Measurements from ENCODE around the gene KIF4A. TPM values are rescaled to one million over a fixed set of nuclear protein-coding genes. Genes with fewer than 3 reads are reported as not detected.
"Not testable (repeated sequence)": the region's sequence is repeated elsewhere in the genome, so short reads cannot be mapped to it uniquely, and the experiment has no call there.

The KIF4A gene
- total RNA-seq, 2 donors from 2014 or later = 25.4 to 30.3 TPM

DNA sequence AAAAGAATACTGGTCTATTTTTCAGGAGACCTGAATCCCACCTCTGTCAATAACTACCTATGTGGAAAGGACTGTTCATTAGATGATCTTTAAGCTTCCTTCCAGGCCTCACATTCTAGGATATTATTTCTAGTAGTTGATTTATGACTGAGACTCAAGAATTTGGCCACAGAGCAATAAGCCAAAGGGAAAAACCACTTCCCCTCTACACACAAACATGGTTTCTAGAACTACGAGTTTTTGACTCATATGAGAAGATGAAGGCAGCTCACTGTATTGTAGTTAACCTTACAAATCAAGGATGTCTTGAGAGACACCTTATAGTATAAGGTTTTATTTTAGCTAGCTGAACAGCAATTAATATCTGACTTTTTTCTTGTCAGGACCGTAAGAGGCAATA, 96.3 kb downstream of the KIF4A start:
- Mint-ChIP-seq H3K9me3 (no peaks in the 10 kb centered on the region), H3K27me3 (no peaks in the 10 kb centered on the region), H3K4me1 (no peaks in the 10 kb centered on the region), H3K27ac (no peak overlapping the region), H3K4me3 (no peak overlapping the region), H3K36me3 (ENCODE audit: low read depth) (no peaks in the 10 kb centered on the region)
- ATAC-seq (replicated peaks) = no peak

DNA sequence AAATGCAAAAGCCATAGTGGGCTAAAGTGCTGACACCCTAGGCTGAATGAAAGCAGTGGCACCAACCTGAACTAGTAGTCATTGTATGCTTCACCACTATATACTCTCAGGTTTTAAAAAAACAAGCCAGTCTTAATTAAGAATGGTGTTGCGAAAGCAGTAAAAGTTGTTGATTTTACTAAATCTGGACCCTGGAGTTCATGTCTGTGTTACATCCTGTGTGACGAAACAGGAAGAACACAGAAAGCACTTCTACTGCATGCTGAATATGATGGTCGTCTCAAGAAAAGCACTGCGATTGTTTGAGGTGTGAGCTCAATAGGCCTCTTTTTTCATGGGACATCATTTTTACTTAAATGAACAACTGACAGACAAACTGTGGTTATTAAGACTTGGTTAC, 109.0 kb downstream of the KIF4A start:
- Mint-ChIP-seq H3K27me3 (no peaks in the 10 kb centered on the region), H3K36me3 (ENCODE audit: low read depth) (no peaks in the 10 kb centered on the region), H3K4me1 (no peaks in the 10 kb centered on the region), H3K27ac (no peak overlapping the region), H3K9me3 (no peaks in the 10 kb centered on the region), H3K4me3 (peak overlapping the region; percentile 23)
- peak; percentile 42 for ATAC-seq (replicated peaks)

GRCh38 chrX:70400181-70400580, 110.3 kb downstream of the KIF4A start:
- not testable (repeated sequence) for H3K27me3 Mint-ChIP-seq; ATAC-seq (replicated peaks); H3K36me3 Mint-ChIP-seq (ENCODE audit: low read depth); H3K4me1 Mint-ChIP-seq; H3K4me3 Mint-ChIP-seq; H3K9me3 Mint-ChIP-seq; H3K27ac Mint-ChIP-seq

DNA sequence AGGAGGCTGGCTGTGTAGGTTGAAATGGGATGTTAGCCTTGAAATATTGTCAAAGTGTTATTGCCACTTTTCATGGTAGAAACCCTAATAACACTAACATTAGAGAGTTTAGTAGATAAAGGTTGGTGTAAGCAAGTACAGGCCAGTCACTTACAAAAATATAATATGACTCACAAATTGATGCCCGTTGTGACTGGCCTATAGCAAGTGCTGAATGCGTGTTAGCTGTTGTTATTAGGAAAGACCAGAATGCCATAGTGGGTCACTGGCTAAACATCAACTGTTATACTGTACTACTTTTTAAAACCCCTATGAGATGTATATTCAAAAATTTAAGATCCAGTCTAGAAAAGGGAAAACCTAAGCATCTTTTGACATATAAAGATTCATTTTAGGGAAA, 112.8 kb downstream of the KIF4A start:
- Mint-ChIP-seq H3K9me3 (no peaks in the 10 kb centered on the region), H3K36me3 (ENCODE audit: low read depth) (no peaks in the 10 kb centered on the region), H3K4me1 (no peaks in the 10 kb centered on the region), H3K4me3 (no peak overlapping the region), H3K27me3 (no peaks in the 10 kb centered on the region), H3K27ac (no peak overlapping the region)
- ATAC-seq (replicated peaks) = no peak

DNA sequence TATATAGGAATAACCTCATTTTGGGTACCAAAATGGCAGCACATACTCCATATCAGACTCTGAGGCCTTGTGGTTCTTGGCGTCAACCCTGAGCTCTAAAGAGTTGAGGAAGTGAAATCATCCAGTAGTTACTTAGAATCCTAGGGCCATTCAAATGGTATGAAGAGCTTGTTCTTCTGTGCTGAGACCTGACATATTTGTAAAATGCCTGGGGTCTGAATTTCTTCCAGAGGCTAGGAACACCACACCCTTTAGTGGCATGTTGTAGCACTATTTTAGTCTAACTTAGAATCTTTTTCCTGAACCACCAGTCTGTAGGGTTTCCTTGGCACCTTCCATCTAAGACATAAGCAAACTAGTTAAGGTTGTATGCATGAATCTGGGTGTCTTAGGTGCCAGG, 115.1 kb downstream of the KIF4A start:
- Mint-ChIP-seq H3K9me3 (no peaks in the 10 kb centered on the region), H3K36me3 (ENCODE audit: low read depth) (no peaks in the 10 kb centered on the region), H3K4me3 (no peak overlapping the region), H3K4me1 (no peaks in the 10 kb centered on the region), H3K27me3 (no peaks in the 10 kb centered on the region), H3K27ac (no peak overlapping the region)
- no peak for ATAC-seq (replicated peaks)

- Mint-ChIP-seq H3K27me3 (no peaks in the 10 kb centered on the region), H3K4me1 (no peaks in the 10 kb centered on the region), H3K4me3 (no peak overlapping the region), H3K36me3 (ENCODE audit: low read depth) (no peaks in the 10 kb centered on the region), H3K27ac (no peak overlapping the region), H3K9me3 (no peaks in the 10 kb centered on the region)
- no peak for ATAC-seq (replicated peaks)
These were observed 121.0 kb downstream of the KIF4A start for GRCh38 chrX:70410921-70411320.

DNA sequence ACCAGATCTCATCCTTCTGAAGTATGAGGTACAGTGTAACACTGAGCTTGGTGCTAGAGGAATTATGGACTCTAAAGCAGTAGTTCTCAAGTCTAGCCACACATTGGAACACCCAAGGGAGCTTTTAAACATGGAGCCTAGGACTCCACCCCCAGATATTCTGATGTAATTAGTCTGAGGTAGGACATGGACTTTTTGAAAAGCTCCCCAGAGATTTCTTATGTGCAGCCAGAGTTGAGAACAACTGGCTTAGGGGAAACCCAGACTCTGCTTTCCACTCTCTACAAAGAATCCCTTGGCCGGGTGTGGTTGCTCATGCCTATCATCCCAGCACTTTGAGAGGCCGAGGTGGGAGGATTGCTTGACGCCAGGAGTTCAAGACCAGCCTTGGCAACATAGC, 121.6 kb downstream of the KIF4A start:
- no peak for ATAC-seq (replicated peaks)
- no peaks in the 10 kb centered on the region for H3K4me1 Mint-ChIP-seq
- H3K27me3 Mint-ChIP-seq = no peaks in the 10 kb centered on the region
- H3K9me3 Mint-ChIP-seq = no peaks in the 10 kb centered on the region
- H3K36me3 Mint-ChIP-seq (ENCODE audit: low read depth) = no peaks in the 10 kb centered on the region
- H3K27ac Mint-ChIP-seq = no peak overlapping the region
- no peak overlapping the region for H3K4me3 Mint-ChIP-seq

DNA sequence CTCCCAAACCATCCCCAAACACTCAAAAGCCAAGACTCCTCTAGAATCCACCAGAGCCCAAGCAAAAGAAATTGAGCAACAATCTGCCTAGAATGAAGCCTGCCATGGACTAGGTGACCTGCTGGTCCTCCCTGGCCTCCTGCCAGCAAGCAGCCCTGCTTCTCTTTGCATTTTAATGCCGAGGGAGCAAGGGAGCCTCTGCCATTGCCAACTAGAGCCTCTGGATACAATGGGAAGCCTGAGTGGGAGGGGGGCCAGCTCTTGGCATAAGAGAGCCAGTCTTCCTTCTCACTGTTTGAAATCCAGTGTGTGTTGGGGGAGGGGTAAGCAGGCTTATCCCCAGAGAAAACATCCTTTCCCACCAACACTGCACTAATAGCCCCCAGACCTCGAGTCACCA, 131.7 kb downstream of the KIF4A start:
- Mint-ChIP-seq H3K4me1 (no peaks in the 10 kb centered on the region), H3K4me3 (no peak overlapping the region), H3K27me3 (no peaks in the 10 kb centered on the region), H3K27ac (no peak overlapping the region), H3K36me3 (ENCODE audit: low read depth) (no peaks in the 10 kb centered on the region), H3K9me3 (no peaks in the 10 kb centered on the region)
- no peak for ATAC-seq (replicated peaks)

GRCh38 chrX:70422851-70423341, 133.0 kb downstream of the KIF4A start, which contains the start of gene GDPD2:
TSS of gene GDPD2 (plus strand) at chrX:70423314. CDS start at chrX:70424985, 1,671 bp downstream.
- H3K4me1 Mint-ChIP-seq = no peaks in the 10 kb centered on the region
- no peaks in the 10 kb centered on the region for H3K9me3 Mint-ChIP-seq
- no peak within 1 kb of the TSS for H3K4me3 Mint-ChIP-seq
- H3K27me3 Mint-ChIP-seq = no peaks in the 10 kb centered on the region
- no peaks in the 10 kb centered on the region for H3K36me3 Mint-ChIP-seq (ENCODE audit: low read depth)
- H3K27ac Mint-ChIP-seq = no peak within 1 kb of the TSS
- ATAC-seq (replicated peaks) = no peak

GRCh38 chrX:70423936-70424675, 134.2 kb downstream of the KIF4A start:
- ATAC-seq (replicated peaks) = no peak
- no peaks in the 10 kb centered on the region for H3K27me3 Mint-ChIP-seq
- no peak overlapping the region for H3K27ac Mint-ChIP-seq
- no peak overlapping the region for H3K4me3 Mint-ChIP-seq
- H3K36me3 Mint-ChIP-seq (ENCODE audit: low read depth) = no peaks in the 10 kb centered on the region
- H3K4me1 Mint-ChIP-seq = no peaks in the 10 kb centered on the region
- no peaks in the 10 kb centered on the region for H3K9me3 Mint-ChIP-seq

- no peaks in the 10 kb centered on the region for H3K27me3 Mint-ChIP-seq
- no peak overlapping the region for H3K4me3 Mint-ChIP-seq
- no peak overlapping the region for H3K27ac Mint-ChIP-seq
- no peaks in the 10 kb centered on the region for H3K36me3 Mint-ChIP-seq (ENCODE audit: low read depth)
- no peaks in the 10 kb centered on the region for H3K9me3 Mint-ChIP-seq
- H3K4me1 Mint-ChIP-seq = no peaks in the 10 kb centered on the region
- ATAC-seq (replicated peaks) = no peak
These were observed 134.9 kb downstream of the KIF4A start for GRCh38 chrX:70424801-70425200.

DNA sequence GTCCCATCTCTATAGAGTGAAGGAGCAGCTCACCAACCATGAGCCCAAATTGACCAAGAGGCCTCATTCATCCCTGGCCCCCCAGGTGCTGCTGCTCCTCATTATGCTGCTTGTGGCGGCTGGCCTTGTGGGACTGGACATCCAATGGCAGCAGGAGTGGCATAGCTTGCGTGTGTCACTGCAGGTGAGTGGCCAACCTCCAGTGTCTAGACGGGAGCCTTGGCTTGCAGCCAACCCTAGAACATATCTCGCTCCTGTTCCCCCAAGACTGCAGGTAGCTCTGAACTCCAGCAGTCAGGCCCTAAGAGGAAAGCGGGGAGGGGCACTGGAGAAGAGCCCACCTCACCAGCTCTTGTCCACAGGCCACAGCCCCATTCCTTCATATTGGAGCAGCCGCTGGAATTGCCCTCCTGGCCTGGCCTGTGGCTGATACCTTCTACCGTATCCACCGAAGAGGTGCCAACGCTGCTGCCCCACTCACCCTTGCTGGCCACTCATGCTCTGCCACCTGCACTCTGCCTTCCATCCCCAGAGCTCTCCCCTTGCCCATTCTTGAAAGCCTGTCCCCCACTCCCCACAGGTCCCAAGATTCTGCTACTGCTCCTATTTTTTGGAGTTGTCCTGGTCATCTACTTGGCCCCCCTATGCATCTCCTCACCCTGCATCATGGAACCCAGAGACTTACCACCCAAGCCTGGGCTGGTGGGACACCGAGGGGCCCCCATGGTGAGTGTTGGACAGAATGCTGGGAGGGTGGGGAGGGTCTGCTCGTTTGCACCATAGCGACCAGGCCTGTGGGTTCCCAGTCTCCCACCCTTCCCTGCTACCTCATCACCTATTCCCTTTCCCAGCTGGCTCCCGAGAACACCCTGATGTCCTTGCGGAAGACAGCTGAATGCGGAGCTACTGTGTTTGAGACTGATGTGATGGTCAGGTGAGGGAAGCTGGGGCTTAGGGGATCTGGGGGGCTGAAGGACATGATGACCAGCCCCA, 136.7 kb downstream of the KIF4A start:
- H3K36me3 Mint-ChIP-seq (ENCODE audit: low read depth) = no peaks in the 10 kb centered on the region
- no peak for ATAC-seq (replicated peaks)

GRCh38 chrX:70427365-70427764, 137.5 kb downstream of the KIF4A start:
- Mint-ChIP-seq H3K4me1 (no peaks in the 10 kb centered on the region), H3K9me3 (no peaks in the 10 kb centered on the region), H3K36me3 (ENCODE audit: low read depth) (no peaks in the 10 kb centered on the region), H3K27me3 (no peaks in the 10 kb centered on the region), H3K27ac (no peak overlapping the region), H3K4me3 (no peak overlapping the region)
- no peak for ATAC-seq (replicated peaks)

More for the DNA sequence above, 136.7 kb downstream of the KIF4A start:
- Mint-ChIP-seq H3K4me1 (no peaks in the 10 kb centered on the region), H3K9me3 (no peaks in the 10 kb centered on the region), H3K27ac (no peak overlapping the region), H3K27me3 (no peaks in the 10 kb centered on the region), H3K4me3 (no peak overlapping the region)

GRCh38 chrX:70429759-70430158, 139.9 kb downstream of the KIF4A start:
- Mint-ChIP-seq H3K9me3 (no peaks in the 10 kb centered on the region), H3K27me3 (no peaks in the 10 kb centered on the region), H3K27ac (no peak overlapping the region), H3K36me3 (ENCODE audit: low read depth) (no peaks in the 10 kb centered on the region), H3K4me1 (no peaks in the 10 kb centered on the region), H3K4me3 (no peak overlapping the region)
- ATAC-seq (replicated peaks) = no peak
